ENCODE results near the gene AGAP1.

GRCh38 chr2:236173729-236174607 is 680.1 kb downstream of the AGAP1 start:
- no peak for TF ChIP-seq POLR2A (IDR thresholded peaks at IDR 0.05)
- TF ChIP-seq, protein P1, sequence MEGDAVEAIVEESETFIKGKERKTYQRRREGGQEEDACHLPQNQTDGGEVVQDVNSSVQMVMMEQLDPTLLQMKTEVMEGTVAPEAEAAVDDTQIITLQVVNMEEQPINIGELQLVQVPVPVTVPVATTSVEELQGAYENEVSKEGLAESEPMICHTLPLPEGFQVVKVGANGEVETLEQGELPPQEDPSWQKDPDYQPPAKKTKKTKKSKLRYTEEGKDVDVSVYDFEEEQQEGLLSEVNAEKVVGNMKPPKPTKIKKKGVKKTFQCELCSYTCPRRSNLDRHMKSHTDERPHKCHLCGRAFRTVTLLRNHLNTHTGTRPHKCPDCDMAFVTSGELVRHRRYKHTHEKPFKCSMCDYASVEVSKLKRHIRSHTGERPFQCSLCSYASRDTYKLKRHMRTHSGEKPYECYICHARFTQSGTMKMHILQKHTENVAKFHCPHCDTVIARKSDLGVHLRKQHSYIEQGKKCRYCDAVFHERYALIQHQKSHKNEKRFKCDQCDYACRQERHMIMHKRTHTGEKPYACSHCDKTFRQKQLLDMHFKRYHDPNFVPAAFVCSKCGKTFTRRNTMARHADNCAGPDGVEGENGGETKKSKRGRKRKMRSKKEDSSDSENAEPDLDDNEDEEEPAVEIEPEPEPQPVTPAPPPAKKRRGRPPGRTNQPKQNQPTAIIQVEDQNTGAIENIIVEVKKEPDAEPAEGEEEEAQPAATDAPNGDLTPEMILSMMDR (IDR thresholded peaks at IDR 0.05) = no peak

Measured in thyroid gland (tissue), 4 donors.